ENCODE measurements around the gene CRABP1.

DNA sequence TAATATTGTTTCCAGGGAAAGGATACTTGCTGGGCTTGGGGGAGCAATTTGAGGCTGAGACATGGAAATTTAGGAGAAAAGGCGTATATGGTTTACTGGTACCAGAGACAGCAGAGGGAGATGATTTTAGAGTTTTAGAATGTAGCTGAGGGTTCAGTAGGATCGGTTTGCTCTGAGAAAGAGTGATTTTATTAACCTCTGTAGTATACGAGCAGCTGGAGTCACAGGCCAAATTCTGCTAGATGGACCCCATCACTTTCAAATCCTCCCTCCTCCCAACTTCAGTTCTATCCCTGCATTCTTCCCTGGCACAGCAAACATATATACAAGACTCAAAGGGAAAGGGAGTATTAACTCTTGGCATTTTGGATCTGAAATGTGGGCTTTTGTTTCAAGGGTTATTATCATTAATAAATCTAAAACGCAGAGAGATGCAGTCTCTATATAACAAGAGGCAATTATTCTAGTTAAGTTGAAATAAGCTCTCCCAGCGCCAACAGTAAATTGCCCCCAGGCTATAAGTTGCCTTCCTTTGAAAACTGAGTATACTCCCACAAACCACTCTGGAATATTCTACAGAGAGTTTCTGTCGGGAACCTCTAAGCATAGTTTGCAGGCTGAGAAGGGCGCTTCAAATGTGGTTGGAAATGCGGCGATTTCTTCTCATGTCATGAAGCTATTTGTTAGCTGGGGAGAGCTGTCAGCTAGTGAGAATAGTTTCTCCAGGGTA, 5.4 kb downstream of the CRABP1 start:
- TF ChIP-seq CTCF (IDR thresholded peaks at IDR 0.05; ENCODE audit: low read depth, low read length, missing input control), result no peak
- TF ChIP-seq TAF1 (conservative IDR thresholded peaks at IDR 0.05), result no peak
- TF ChIP-seq MAX (IDR thresholded peaks at IDR 0.05), result no peak
- no peak for TF ChIP-seq ZBTB33 (IDR thresholded peaks at IDR 0.05)
- no peak for TF ChIP-seq RAD21 (IDR thresholded peaks at IDR 0.05)
- no peak for TF ChIP-seq YY1 (IDR thresholded peaks at IDR 0.05)
- TF ChIP-seq RXRA (IDR thresholded peaks at IDR 0.05), result no peak
- no peak for TF ChIP-seq REST (IDR thresholded peaks at IDR 0.05)
- TF ChIP-seq HNF4A (conservative IDR thresholded peaks at IDR 0.05), result no peak
- TF ChIP-seq JUND (IDR thresholded peaks at IDR 0.05), result no peak
- no peak for TF ChIP-seq GABPA (IDR thresholded peaks at IDR 0.05 in 1 of 2, conservative IDR thresholded peaks at IDR 0.05 in 1 of 2)
- TF ChIP-seq SP1 (IDR thresholded peaks at IDR 0.05), result no peak
- TF ChIP-seq EGR1 (IDR thresholded peaks at IDR 0.05; ENCODE audit: low read depth in 2 of 2), result no peak
- TF ChIP-seq FOXA1 (IDR thresholded peaks at IDR 0.05), result no peak
